ENCODE data around the gene PKNOX2.

The PKNOX2 gene

GRCh38 chr11:125317416-125317815, 152.9 kb downstream of the PKNOX2 start:
- no peak for DNase-seq

DNA sequence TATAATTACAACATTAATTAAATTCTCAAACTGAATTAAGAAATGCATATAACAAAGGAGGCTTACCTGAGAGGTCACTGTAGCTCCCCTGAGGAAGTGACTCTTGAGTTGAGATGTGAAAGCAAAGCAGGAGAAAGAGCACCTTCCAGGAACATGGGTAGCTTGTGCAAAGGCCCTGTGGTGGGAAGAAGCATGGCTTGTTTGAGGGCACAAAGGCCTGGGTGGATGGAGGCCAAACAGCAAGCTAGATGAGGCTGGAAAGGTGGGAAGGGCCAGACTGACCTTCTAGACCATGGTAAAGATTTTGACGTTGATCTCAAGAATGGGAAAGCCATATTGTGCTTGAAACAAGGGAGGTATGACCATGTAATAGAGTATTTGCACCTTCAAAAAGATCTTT, 155.1 kb downstream of the PKNOX2 start:
- no peak for DNase-seq

DNA sequence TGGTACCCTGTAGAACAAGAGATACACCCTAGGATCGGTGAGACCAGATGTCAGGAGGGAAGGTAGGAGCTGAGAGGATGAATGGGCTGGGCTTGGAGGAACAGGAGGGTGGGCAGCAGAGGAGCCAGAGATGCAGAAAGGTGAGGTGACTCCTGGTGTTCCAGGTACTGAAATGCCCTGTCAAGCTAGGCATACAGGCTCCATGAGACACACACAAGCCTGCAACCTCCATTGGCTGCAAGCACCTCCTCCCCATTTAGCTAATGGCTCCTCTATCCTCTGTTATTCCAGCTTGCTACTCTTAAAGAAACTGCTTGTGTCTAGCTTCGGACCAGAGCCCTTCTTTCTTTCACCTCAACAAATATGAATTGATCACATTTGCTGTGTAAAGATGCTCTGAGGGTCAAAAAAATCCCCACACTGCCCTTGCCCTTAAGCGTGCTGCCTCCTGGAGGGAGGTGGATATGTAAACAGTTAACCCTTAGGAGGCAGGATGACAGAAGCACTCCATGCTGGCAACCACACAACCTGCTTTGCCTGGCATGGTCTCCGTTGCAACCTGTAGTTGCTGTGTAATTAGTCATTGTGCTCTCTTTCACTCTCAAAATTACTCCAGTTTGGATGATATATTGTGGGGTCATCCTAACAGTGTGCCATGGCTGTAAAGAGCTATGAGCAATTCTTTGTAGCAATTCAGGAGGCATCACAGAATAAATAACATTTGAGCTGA, 156.0 kb downstream of the PKNOX2 start:
- DNase-seq = no peak

DNA sequence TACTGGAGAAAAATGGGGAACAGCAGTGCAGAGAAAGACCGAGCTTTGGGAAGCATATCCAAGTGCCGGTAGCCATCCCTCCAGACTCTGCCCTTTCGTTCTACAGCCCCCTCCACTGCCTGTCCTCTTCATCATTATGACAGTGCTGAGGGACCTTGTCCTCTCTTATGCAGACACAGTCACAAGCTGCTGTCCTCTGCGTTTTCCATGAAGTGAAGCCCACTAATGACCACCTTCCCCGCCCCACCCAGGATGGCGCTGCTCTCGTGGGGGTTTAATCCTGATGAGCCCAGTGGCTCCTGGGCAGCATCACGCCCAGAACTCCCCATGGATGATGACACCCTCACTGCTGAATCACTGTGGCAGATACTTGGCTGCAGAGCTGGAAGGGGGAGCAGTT, 157.7 kb downstream of the PKNOX2 start:
- DNase-seq = no peak

GRCh38 chr11:125325196-125325595, 160.6 kb downstream of the PKNOX2 start:
- DNase-seq = no peak

DNA sequence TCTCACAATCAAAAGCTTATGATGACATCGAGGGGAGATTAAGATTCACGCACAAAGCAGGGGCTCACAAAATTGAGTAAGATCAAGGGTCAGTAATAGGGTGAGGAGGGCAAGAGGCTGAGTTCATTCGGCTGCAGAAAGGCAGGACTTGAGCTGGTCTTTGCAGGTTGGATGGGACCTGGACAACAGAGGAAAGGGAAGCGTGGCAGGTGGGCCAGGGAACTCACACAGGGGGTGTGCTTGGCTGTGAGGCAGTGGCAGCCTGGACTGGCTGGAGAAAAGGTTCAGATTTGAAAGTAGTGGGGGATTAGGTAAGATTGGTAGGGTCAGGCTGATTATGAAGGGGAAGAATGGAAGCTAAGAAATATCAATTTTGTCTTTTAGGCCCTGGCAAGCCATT, 161.6 kb downstream of the PKNOX2 start:
- no peak for DNase-seq

- no peak for DNase-seq
These were observed 163.1 kb downstream of the PKNOX2 start for GRCh38 chr11:125327518-125328224.

DNA sequence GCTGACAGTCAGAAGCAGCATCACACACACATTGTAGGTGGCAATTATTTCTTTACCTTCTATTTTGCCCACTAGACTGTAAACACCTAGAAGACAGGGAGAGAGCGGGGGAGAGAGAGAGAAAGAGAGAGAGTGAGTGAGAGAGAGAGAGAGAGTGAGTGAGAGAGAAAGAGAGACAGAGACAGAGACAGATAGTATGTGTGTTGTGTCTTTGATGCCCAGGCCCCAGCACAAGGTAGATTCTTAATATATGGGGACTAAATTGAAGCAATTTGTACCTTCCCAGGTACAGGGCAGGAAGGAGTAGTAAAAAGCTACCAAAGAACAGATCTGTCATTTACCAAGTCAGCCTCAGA, 163.7 kb downstream of the PKNOX2 start:
- DNase-seq = no peak

GRCh38 chr11:125329786-125330185, 165.2 kb downstream of the PKNOX2 start:
- no peak for DNase-seq

- no peak for DNase-seq
These were observed 166.1 kb downstream of the PKNOX2 start for GRCh38 chr11:125330462-125331325.

GRCh38 chr11:125331357-125332035, 166.9 kb downstream of the PKNOX2 start:
- DNase-seq = no peak

DNA sequence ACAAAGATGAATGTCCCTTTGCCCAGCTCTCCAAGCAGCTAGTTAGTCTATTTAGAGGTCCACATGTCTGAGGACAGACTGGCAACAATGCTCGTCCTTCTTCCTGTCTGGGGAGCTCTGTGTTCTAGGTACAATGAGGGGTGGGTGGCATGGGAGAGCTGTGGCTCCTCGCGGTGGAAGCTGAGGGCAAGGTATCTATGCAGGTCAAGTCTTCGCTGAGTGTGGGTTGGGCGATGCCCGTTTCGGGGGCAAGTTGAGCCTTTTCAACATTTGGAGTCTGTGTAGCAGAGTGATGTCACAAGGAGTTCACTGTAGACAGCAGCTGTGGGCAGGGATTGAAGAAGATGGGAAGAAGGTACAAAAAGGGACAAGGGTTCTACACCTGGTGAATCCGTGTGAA, 168.3 kb downstream of the PKNOX2 start:
- DNase-seq = no peak

DNA sequence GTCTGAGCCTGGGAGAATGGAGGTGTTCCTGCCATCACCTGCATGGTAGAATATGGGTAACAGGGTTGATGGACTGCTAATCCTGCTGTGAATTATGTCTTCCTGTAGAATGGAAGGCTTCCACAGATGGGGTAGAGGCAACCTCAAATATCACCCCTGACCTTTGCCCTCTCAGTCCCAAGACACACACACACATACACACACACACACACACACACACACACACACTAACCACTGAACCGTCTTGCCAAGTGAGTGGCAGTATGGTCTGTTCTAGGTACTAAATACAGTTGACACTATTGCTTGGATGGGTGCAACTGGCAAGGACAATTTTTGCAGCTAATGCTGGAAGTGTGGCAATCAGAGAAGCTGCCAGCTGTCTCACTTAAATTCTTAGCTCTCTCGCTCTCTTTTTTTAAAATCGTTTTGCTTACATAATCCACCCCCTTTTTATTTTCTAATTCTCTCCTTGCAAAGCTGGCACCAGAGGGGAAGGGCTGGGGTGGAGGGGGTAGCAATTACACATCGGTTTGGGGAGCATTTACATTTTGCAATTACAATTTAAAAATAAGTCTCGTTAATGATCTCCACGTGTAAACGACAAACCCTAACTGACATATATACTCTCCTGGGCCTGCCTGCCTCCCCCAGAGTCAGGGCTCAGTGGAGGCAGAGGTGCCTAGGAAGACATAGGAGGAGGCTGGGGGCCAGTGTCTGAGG, 169.0 kb downstream of the PKNOX2 start:
- no peak for DNase-seq

- DNase-seq = no peak
These were observed 170.6 kb downstream of the PKNOX2 start for GRCh38 chr11:125335106-125335505.

GRCh38 chr11:125337836-125338834, 173.6 kb downstream of the PKNOX2 start:
- no peak for DNase-seq

GRCh38 chr11:125338886-125339811, 174.6 kb downstream of the PKNOX2 start:
- no peak for DNase-seq

GRCh38 chr11:125341676-125342075, 177.1 kb downstream of the PKNOX2 start:
- no peak for DNase-seq

DNA sequence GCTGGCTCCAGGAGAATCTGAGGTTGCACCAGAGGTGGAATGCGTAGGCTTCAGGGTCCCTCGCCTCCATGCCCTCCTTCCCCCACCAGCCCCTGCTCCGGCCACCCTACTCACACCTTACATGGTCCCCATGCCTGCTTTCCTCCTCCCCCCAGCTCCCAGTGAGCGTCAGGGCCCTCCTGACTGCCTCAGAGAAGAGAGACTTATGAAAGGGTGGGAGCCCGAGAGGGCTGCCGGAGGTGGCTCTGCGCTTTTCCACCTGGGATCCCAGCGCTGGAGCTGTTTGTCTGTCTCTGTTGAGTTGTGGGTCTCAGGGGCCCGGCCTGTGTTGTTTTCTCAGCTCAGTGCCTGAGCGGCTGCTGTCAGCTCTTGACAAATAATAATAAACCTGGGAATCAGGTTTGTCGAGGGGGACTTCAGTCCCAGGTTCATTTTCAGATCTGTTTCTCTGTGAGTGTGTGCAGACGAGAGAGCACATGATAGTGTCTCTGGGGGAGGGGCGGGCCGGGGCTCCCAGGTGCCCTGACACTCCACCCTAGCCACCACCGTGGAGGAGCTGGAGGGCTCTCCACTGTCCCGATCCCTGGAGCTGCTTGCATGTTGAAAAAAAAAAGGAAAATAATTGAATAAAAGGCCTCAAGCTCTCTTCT, 177.9 kb downstream of the PKNOX2 start:
- no peak for DNase-seq

DNA sequence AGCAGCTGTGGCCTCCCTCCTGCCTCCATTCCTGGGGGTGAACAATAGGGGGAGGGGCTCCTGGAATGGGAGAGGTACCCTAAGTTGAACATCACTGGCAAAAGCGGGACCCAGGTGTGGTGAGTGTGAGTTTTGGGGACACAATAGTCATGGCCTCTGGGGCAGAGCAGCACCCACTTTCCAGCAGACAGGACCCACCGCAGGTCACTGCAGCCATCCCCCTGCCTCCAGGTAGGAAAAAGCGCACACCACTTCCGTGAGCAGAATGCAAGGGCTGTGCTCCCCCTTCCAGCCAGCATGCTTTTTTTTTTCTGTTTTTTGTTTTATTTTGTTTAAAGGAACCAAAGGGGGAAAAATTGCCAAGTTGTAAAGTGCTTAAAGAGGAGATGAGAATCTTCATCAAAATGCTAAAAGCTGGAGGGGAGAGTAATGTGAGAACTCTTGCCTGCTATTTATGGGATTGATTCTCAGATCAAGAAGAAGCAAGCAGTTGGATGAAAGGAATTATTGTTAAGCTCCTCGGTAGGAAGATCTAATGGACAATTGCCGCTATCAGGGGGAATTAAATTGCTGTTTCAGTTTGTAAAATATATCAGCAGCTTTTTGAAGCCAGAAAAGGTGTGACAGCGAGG, 178.7 kb downstream of the PKNOX2 start:
- DNase-seq = no peak
